DMS53 treated with DMSO at 0.1 percent for 48 hours (cell line): ENCODE data around the gene DDR2.

ENCODE experiments used
- DNase-seq: peaks from one replicate; lab custom pipeline; 2025; ENCODE audit not compliant: unreplicated experiment; lab: John Stamatoyannopoulos, UW

Gene DDR2

GRCh38 chr1:162823771-162824525, 191.7 kb downstream of the DDR2 start:
- no peak for DNase-seq

GRCh38 chr1:162829268-162829667, 197.0 kb downstream of the DDR2 start:
- DNase-seq: no peak

GRCh38 chr1:162832470-162832869, 200.2 kb downstream of the DDR2 start:
- DNase-seq: no peak

- DNase-seq: no peak
Observed at GRCh38 chr1:162835157-162835899, 203.1 kb downstream of the DDR2 start.
